PC-9 (cell line): ENCODE data around the gene DOCK3. TPM values are rescaled to one million over a fixed set of nuclear protein-coding genes. Genes with fewer than 3 reads are reported as not detected.

Source experiments
- BruUV-seq: library from RNA; stranded (reverse); fragments of 400-500 nt; replicated peaks from 2 replicates; lab custom pipeline; 2021; lab: Mats Ljungman, UMichigan
- CTCF ChIA-PET: fragments of 300-600 bp; sonication (Branson Sonifier 250); formaldehyde crosslinking; loops from one replicate; lab custom pipeline; 2022; ENCODE audit warnings: antibody characterized with exemption; lab: Charles Lee
- POLR2A ChIA-PET: fragments of 300-600 bp; sonication (Branson Sonifier 250); formaldehyde crosslinking; loops from one replicate; lab custom pipeline; 2022; ENCODE audit warnings: antibody characterized with exemption; ENCODE audit not compliant: unreplicated experiment; lab: Charles Lee
- DNase-seq, 2 experiments: peaks; one replicate each; pipeline versions ENCODE4 v3.0.0 to v3.0.0-alpha.2; 2015 to 2022; ENCODE audit warnings: mixed read lengths in 1 of 2
- H2AFZ ChIP-seq: fragments of 200-600 bp; sonication (generic); 2 replicates; pipeline ENCODE4 v1.8.1; 2017; ENCODE audit warnings: antibody characterized with exemption
- H3F3A ChIP-seq: fragments of 200-600 bp; sonication (generic); 2 replicates; pipeline ENCODE4 v1.8.1; 2017; ENCODE audit warnings: antibody characterized with exemption, mild to moderate bottlenecking, low read depth; ENCODE audit not compliant: insufficient read depth
- H3K27ac ChIP-seq: fragments of 200-600 bp; sonication (generic); 2 replicates; pipeline ENCODE4 v1.6.1; 2016; ENCODE audit warnings: mixed run types
- H3K27me3 ChIP-seq: fragments of 200-600 bp; sonication (generic); 2 replicates; pipeline ENCODE4 v1.6.1; 2016; ENCODE audit warnings: low read depth, mixed run types; ENCODE audit not compliant: insufficient read depth
- H3K36me3 ChIP-seq: fragments of 200-600 bp; sonication (generic); 2 replicates; pipeline ENCODE4 v1.6.1; 2016; ENCODE audit warnings: low read depth, mixed run types
- H3K4me1 ChIP-seq: fragments of 200-600 bp; sonication (generic); replicated peaks from 2 replicates; pipeline ENCODE4 v1.6.1; 2016; ENCODE audit warnings: mixed run types; ENCODE audit not compliant: insufficient read depth
- H3K4me2 ChIP-seq: fragments of 200-600 bp; sonication (generic); 2 replicates; pipeline ENCODE4 v1.6.1; 2017; ENCODE audit warnings: mixed run types
- H3K4me3 ChIP-seq: fragments of 200-600 bp; sonication (generic); 2 replicates; pipeline ENCODE4 v1.6.1; 2016; ENCODE audit warnings: mixed run types
- H3K79me2 ChIP-seq: fragments of 200-600 bp; sonication (generic); 2 replicates; pipeline ENCODE4 v1.6.1; 2017; ENCODE audit warnings: low read depth, mixed run types
- H3K9me2 ChIP-seq: fragments of 200-600 bp; sonication (generic); 2 replicates; pipeline ENCODE4 v1.8.1; 2017; ENCODE audit warnings: mild to moderate bottlenecking; ENCODE audit not compliant: insufficient read depth
- H3K9me3 ChIP-seq: fragments of 200-600 bp; sonication (generic); 2 replicates; pipeline ENCODE4 v1.8.1; 2016; ENCODE audit warnings: low read depth; ENCODE audit not compliant: insufficient read depth
- H4K20me1 ChIP-seq: fragments of 200-600 bp; sonication (generic); 2 replicates; pipeline ENCODE4 v1.8.1; 2017; ENCODE audit not compliant: insufficient read depth
- CTCF ChIP-seq: fragments of 200-600 bp; sonication (generic); conservative IDR thresholded peaks from 2 replicates; pipeline ENCODE4 v1.6.1; 2017; ENCODE audit warnings: mixed run types, antibody characterized with exemption, mild to moderate bottlenecking, moderate library complexity
- EZH2 ChIP-seq: fragments of 200-600 bp; sonication (generic); IDR thresholded peaks from 2 replicates; pipeline ENCODE4 v1.8.0; 2017; ENCODE audit warnings: antibody characterized with exemption, low read depth
- intact Hi-C: fragments of 100-400 bp; cut with micrococcal nuclease; formaldehyde crosslinking; loops from one replicate; pipeline ENCODE4 v1.10.0; 2022; ENCODE audit not compliant: unreplicated experiment
- total RNA-seq: library from RNA; stranded (reverse); gene quantifications from 2 replicates; pipeline ENCODE4 v1.2.3, GENCODE V29; 2021

Gene DOCK3
- total RNA-seq, 1 experiment from 2014 or later = 16.9 TPM

DNA sequence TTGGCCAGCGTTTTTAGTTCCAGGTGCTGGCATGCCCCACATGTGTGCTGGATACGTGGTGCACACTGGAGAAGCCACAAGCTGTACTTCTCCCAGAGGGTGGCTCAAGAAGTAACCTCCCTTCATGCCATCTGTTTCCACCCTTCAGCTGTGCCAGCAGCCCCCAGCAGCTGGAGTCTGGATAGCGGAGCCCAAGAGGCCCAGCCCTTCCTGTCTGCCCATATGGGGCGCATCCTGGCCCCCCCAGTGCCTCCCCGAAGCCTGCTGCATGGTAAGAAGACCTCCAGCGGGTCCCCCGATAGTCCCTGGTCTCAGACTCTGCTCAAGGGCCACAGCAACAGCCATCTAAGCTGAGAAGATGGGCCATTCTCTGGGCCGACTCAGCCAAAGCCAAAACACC, 704.6 kb downstream of the DOCK3 start:
- intact Hi-C loops = no loop called here
- ChIA-PET POLR2A (no interaction called here), CTCF (interaction anchor here (0.5 kb wide), 1 partner anchor 703 kb away, joined by 3 read pairs; no protein-coding TSS in a partner anchor)
- no peak overlapping the region for H3K27ac ChIP-seq
- no peaks in the 10 kb centered on the region for H3K9me3 ChIP-seq
- H3K4me3 ChIP-seq = no peak overlapping the region
- no peaks in the 10 kb centered on the region for H4K20me1 ChIP-seq
- H2AFZ ChIP-seq = no peak overlapping the region
- H3K79me2 ChIP-seq = peaks cover 10% of the 10 kb centered on the region
- BruUV-seq = no TSS peak
- no peak for TF ChIP-seq EZH2
- no peak for TF ChIP-seq CTCF
- H3K4me1 ChIP-seq = 0 out of 2 replicates have a peak, but pooled peaks cover 6% of the 10 kb centered on the region
- no peaks in the 10 kb centered on the region for H3K9me2 ChIP-seq
- peak in 1 of 2 experiments; percentile 29 for DNase-seq
- H3K4me2 ChIP-seq = no peak overlapping the region
- H3K36me3 ChIP-seq = no peaks in the 10 kb centered on the region
- no peaks in the 10 kb centered on the region for H3F3A ChIP-seq
- no peaks in the 10 kb centered on the region for H3K27me3 ChIP-seq

- POLR2A ChIA-PET = interaction anchor here (0.6 kb wide), 1 partner anchor 882 kb away, joined by 5 read pairs; no protein-coding TSS in a partner anchor
- Histone ChIP-seq H3K4me3 (no peak overlapping the region), H3K9me2 (no peaks in the 10 kb centered on the region), H3K79me2 (peaks cover 14% of the 10 kb centered on the region), H3K27ac (no peak overlapping the region), H4K20me1 (no peaks in the 10 kb centered on the region), H3K4me2 (no peak overlapping the region), H2AFZ (no peak overlapping the region), H3K9me3 (no peaks in the 10 kb centered on the region), H3F3A (no peaks in the 10 kb centered on the region), H3K4me1 (0 out of 2 replicates have a peak, but pooled peaks cover 6% of the 10 kb centered on the region), H3K27me3 (no peaks in the 10 kb centered on the region), H3K36me3 (no peaks in the 10 kb centered on the region)
- TF ChIP-seq EZH2 (no peak), CTCF (no peak)
- CTCF ChIA-PET = no interaction called here
- intact Hi-C loops = no loop called here
- no peak for DNase-seq
- BruUV-seq = no TSS peak
Observed at GRCh38 chr3:51379746-51380455, 705.2 kb downstream of the DOCK3 start.

GRCh38 chr3:51380601-51381332, 706.0 kb downstream of the DOCK3 start:
- no peak for TF ChIP-seq EZH2
- TF ChIP-seq CTCF = no peak
- H4K20me1 ChIP-seq = no peaks in the 10 kb centered on the region
- H3K4me1 ChIP-seq = 0 out of 2 replicates have a peak, but pooled peaks cover 6% of the 10 kb centered on the region
- ChIA-PET POLR2A (interaction anchor here (0.6 kb wide), 1 partner anchor 882 kb away, joined by 5 read pairs; no protein-coding TSS in a partner anchor), CTCF (no interaction called here)
- H2AFZ ChIP-seq = no peak overlapping the region
- intact Hi-C loops = no loop called here
- H3K9me3 ChIP-seq = no peaks in the 10 kb centered on the region
- no peak overlapping the region for H3K4me2 ChIP-seq
- no TSS peak for BruUV-seq
- no peaks in the 10 kb centered on the region for H3F3A ChIP-seq
- H3K79me2 ChIP-seq = peaks cover 18% of the 10 kb centered on the region
- no peaks in the 10 kb centered on the region for H3K9me2 ChIP-seq
- H3K27me3 ChIP-seq = no peaks in the 10 kb centered on the region
- H3K4me3 ChIP-seq = no peak overlapping the region
- no peaks in the 10 kb centered on the region for H3K36me3 ChIP-seq
- peak in 1 of 2 experiments; percentile 15 for DNase-seq
- no peak overlapping the region for H3K27ac ChIP-seq
